ENCODE measurements around the gene VPS35. TPM values are rescaled to one million over a fixed set of nuclear protein-coding genes. Genes with fewer than 3 reads are reported as not detected.

VPS35 gene
- total and polyA plus RNA-seq, 12 donors: 12.8 to 112 (median 64.8) TPM

- H3K27me3 ChIP-seq: no peaks in the 10 kb centered on the region
- no peak overlapping the region for H3K27ac ChIP-seq
- no peak for TF ChIP-seq POLR2A (IDR thresholded peaks at IDR 0.05)
- no peak overlapping the region for H3K4me3 ChIP-seq
- H3K4me1 ChIP-seq (replicated peaks in 1 of 2): peaks cover 0 to 16% of the 10 kb centered on the region in 2 donors
- DNase-seq: no peak
- WGBS, 4 donors: 79 to 87% (median 82%) methylated on average over 7 of the region's 7 CpGs
- no peaks in the 10 kb centered on the region for H3K9me3 ChIP-seq (replicated peaks in 1 of 3)
- intact Hi-C loops (cut with DNase I): no loop called here
- no peaks in the 10 kb centered on the region for H3K36me3 ChIP-seq (replicated peaks in 1 of 2)
These were observed 66.9 kb downstream of the VPS35 start for GRCh38 chr16:46621934-46622676.

GRCh38 chr16:46621006-46621933, 67.7 kb downstream of the VPS35 start, which contains the start of gene SHCBP1:
TSS of gene SHCBP1 (minus strand) at chr16:46621379. CDS start at chr16:46621359, 20 bp downstream.
- DNase-seq: peak; percentile 60 to 91 (median 74)
- intact Hi-C loops (cut with DNase I): no loop called here
- no peaks in the 10 kb centered on the region for H3K9me3 ChIP-seq (replicated peaks in 1 of 3)
- WGBS, 4 donors: 1 to 4% (median 2%) methylated on average over 16 to 52 of the region's 52 CpGs
- peak within 1 kb of the TSS in 2 of 4 donors; percentile 30 to 53 for H3K4me3 ChIP-seq
- no peaks in the 10 kb centered on the region for H3K36me3 ChIP-seq (replicated peaks in 1 of 2)
- TF ChIP-seq CTCF (IDR thresholded peaks at IDR 0.05): no peak
- TF ChIP-seq POLR2A (IDR thresholded peaks at IDR 0.05): no peak
- H3K4me1 ChIP-seq (replicated peaks in 1 of 2): peaks cover 0 to 16% of the 10 kb centered on the region in 2 donors
- no peaks in the 10 kb centered on the region for H3K27me3 ChIP-seq
- no peak within 1 kb of the TSS for H3K27ac ChIP-seq

GRCh38 chr16:46620266-46621005, 68.5 kb downstream of the VPS35 start:
- Histone ChIP-seq H3K27me3 (no peaks in the 10 kb centered on the region), H3K9me3 (replicated peaks in 1 of 3) (no peaks in the 10 kb centered on the region), H3K4me3 (peak overlapping the region in 2 of 4 donors; percentile 30 to 53), H3K36me3 (replicated peaks in 1 of 2) (no peaks in the 10 kb centered on the region), H3K27ac (no peak overlapping the region), H3K4me1 (replicated peaks in 1 of 2) (peaks cover 0 to 16% of the 10 kb centered on the region in 2 donors)
- no peak for TF ChIP-seq POLR2A (IDR thresholded peaks at IDR 0.05)
- no peak for TF ChIP-seq CTCF (IDR thresholded peaks at IDR 0.05)
- 6 to 7% (median 7%) methylated on average over 11 of the region's 11 CpGs for WGBS, 4 donors
- no peak for DNase-seq
- intact Hi-C loops (cut with DNase I): no loop called here

GRCh38 chr16:46618516-46618915, 70.5 kb downstream of the VPS35 start:
- Histone ChIP-seq H3K4me3 (no peak overlapping the region), H3K27ac (no peak overlapping the region), H3K36me3 (replicated peaks in 1 of 2) (no peaks in the 10 kb centered on the region), H3K9me3 (replicated peaks in 1 of 3) (no peaks in the 10 kb centered on the region), H3K27me3 (no peaks in the 10 kb centered on the region), H3K4me1 (replicated peaks in 1 of 2) (peaks cover 0 to 21% of the 10 kb centered on the region in 2 donors)
- TF ChIP-seq POLR2A (IDR thresholded peaks at IDR 0.05) (no peak), CTCF (IDR thresholded peaks at IDR 0.05) (no peak)
- WGBS, 4 donors: 86 to 95% (median 93%) methylated on average over 4 of the region's 4 CpGs
- DNase-seq: no peak
- intact Hi-C loops (cut with DNase I): no loop called here
